Fibroblast of lung (primary cell): ENCODE results near the gene CAPZB. TPM values are rescaled to one million over a fixed set of nuclear protein-coding genes. Genes with fewer than 3 reads are reported as not detected.

Experiments
- DNase-seq, 2 donors: peaks; one replicate each; pipeline versions ENCODE4 v3.0.0 to v3.0.0-alpha.2; 2010; ENCODE audit warnings: low read depth in 2 of 2
- H2AFZ ChIP-seq: 2 replicates; pipeline ENCODE4 v1.5.1; 2012; ENCODE audit warnings: low read length, control low read depth, inconsistent platforms
- H3K27ac ChIP-seq: 2 replicates; pipeline ENCODE4 v1.5.1; 2011; ENCODE audit warnings: low read length, control low read depth; ENCODE audit not compliant: insufficient read depth
- H3K27me3 ChIP-seq: 2 replicates; pipeline ENCODE4 v1.5.1; 2011; ENCODE audit warnings: mild to moderate bottlenecking, low read length; ENCODE audit not compliant: control insufficient read depth, insufficient read depth
- H3K36me3 ChIP-seq: 2 replicates; pipeline ENCODE4 v1.5.1; 2011; ENCODE audit warnings: low read length; ENCODE audit not compliant: control insufficient read depth, insufficient read depth
- H3K4me1 ChIP-seq: 2 replicates; pipeline ENCODE4 v1.5.1; 2011; ENCODE audit warnings: low read length; ENCODE audit not compliant: control insufficient read depth, insufficient read depth; ENCODE audit errors: extremely low read depth
- H3K4me2 ChIP-seq: 2 replicates; pipeline ENCODE4 v1.5.1; 2011; ENCODE audit warnings: low read length, control low read depth; ENCODE audit not compliant: insufficient read depth; ENCODE audit errors: extremely low read depth
- H3K4me3 ChIP-seq, 4 experiments: fragments of 200-600 bp in 1 of 4; sonication (generic) in 1 of 4; replicated peaks in 1 of 4; 2 replicates each; pipeline ENCODE4 v1.5.1; 2011 to 2016; ENCODE audit warnings: low read length in 4 of 4, low read depth in 3 of 4, mild to moderate bottlenecking in 3 of 4, control low read depth in 2 of 4, inconsistent platforms in 1 of 4, mixed read lengths in 1 of 4; ENCODE audit not compliant: insufficient read depth in 1 of 4; ENCODE audit errors: control extremely low read depth in 1 of 4
- H3K79me2 ChIP-seq: 2 replicates; pipeline ENCODE4 v1.5.1; 2012; ENCODE audit warnings: mild to moderate bottlenecking, low read length, inconsistent platforms; ENCODE audit not compliant: control insufficient read depth, insufficient read depth
- H3K9ac ChIP-seq: 2 replicates; pipeline ENCODE4 v1.5.1; 2011; ENCODE audit warnings: mild to moderate bottlenecking, low read length, control low read depth; ENCODE audit not compliant: insufficient read depth
- H3K9me3 ChIP-seq: 2 replicates; pipeline ENCODE4 v1.5.1; 2012; ENCODE audit warnings: low read depth, low read length; ENCODE audit not compliant: control insufficient read depth, insufficient read depth
- H4K20me1 ChIP-seq: 2 replicates; pipeline ENCODE4 v1.5.1; 2011; ENCODE audit warnings: low read length; ENCODE audit not compliant: control insufficient read depth, insufficient read depth; ENCODE audit errors: extremely low read depth
- CTCF ChIP-seq, 2 donors: IDR thresholded peaks in 1 of 2; conservative IDR thresholded peaks in 1 of 2; 1 replicate in 1 of 2; 2 replicates in 1 of 2; pipeline ENCODE4 v1.5.1; 2011 to 2012; ENCODE audit warnings: low read length in 2 of 2, control low read depth in 1 of 2, inconsistent platforms in 1 of 2, low read depth in 1 of 2, mild to moderate bottlenecking in 1 of 2
- EZH2 ChIP-seq: IDR thresholded peaks from 2 replicates; pipeline ENCODE4 v1.5.1; 2012; ENCODE audit warnings: low read length, control low read depth, mild to moderate bottlenecking; ENCODE audit errors: missing control alignments
- polyA plus RNA-seq, 2 donors: library from polyadenylated mRNA; depleted of rRNA in 1 of 2; stranded (reverse) in 1 of 2; unstranded in 1 of 2; fragments of >200 nt; gene quantifications; 2 replicates each; pipeline ENCODE4 v1.2.1, GENCODE V29; 2011 to 2012; ENCODE audit warnings: missing spikeins in 1 of 2
- total RNA-seq: library from RNA; depleted of rRNA; stranded (reverse); fragments of >200 nt; gene quantifications from 2 replicates; pipeline ENCODE4 v1.2.1, GENCODE V29; 2014

CAPZB gene
- total and polyA plus RNA-seq, 2 donors (not counting 1 experiment from before 2014, with no cell fraction given), result 104 to 495 TPM

- Histone ChIP-seq H3K9me3 (no peaks in the 10 kb centered on the region), H3K4me1 (peaks cover 24% of the 10 kb centered on the region), H2AFZ (no peak overlapping the region), H3K79me2 (peaks cover 86% of the 10 kb centered on the region), H3K4me2 (no peak overlapping the region), H3K4me3 (no peak overlapping the region), H3K9ac (no peak overlapping the region), H3K27me3 (no peaks in the 10 kb centered on the region), H3K27ac (no peak overlapping the region), H4K20me1 (peaks cover 2% of the 10 kb centered on the region), H3K36me3 (peaks cover 11% of the 10 kb centered on the region)
- TF ChIP-seq CTCF (conservative IDR thresholded peaks at IDR 0.05 in 1 of 2, IDR thresholded peaks at IDR 0.05 in 1 of 2; ENCODE audit: low read depth in 1 of 2, low read length in 2 of 2) (no peak), EZH2 (no peak)
- DNase-seq, result no peak
Observed at GRCh38 chr1:19421365-19421764, 64.0 kb downstream of the CAPZB start.

- TF ChIP-seq CTCF (conservative IDR thresholded peaks at IDR 0.05 in 1 of 2, IDR thresholded peaks at IDR 0.05 in 1 of 2; ENCODE audit: low read depth in 1 of 2, low read length in 2 of 2) (no peak), EZH2 (no peak)
- Histone ChIP-seq H3K36me3 (peaks cover 11% of the 10 kb centered on the region), H3K79me2 (peaks cover 86% of the 10 kb centered on the region), H3K4me1 (peaks cover 21% of the 10 kb centered on the region), H3K9ac (no peak overlapping the region), H3K4me2 (no peak overlapping the region), H3K27me3 (no peaks in the 10 kb centered on the region), H2AFZ (no peak overlapping the region), H3K27ac (no peak overlapping the region), H3K9me3 (no peaks in the 10 kb centered on the region), H4K20me1 (peaks cover 2% of the 10 kb centered on the region), H3K4me3 (no peak overlapping the region)
- DNase-seq, result no peak
Observed at GRCh38 chr1:19420606-19421005, 64.7 kb downstream of the CAPZB start.

- H3K27ac ChIP-seq, result no peak overlapping the region
- H3K9ac ChIP-seq, result no peak overlapping the region
- peaks cover 2% of the 10 kb centered on the region for H4K20me1 ChIP-seq
- peaks cover 21% of the 10 kb centered on the region for H3K4me1 ChIP-seq
- TF ChIP-seq CTCF (conservative IDR thresholded peaks at IDR 0.05 in 1 of 2, IDR thresholded peaks at IDR 0.05 in 1 of 2; ENCODE audit: low read depth in 1 of 2, low read length in 2 of 2), result no peak
- no peak for TF ChIP-seq EZH2
- H3K9me3 ChIP-seq, result no peaks in the 10 kb centered on the region
- H3K36me3 ChIP-seq, result peaks cover 11% of the 10 kb centered on the region
- no peak for DNase-seq
- H2AFZ ChIP-seq, result no peak overlapping the region
- no peak overlapping the region for H3K4me3 ChIP-seq
- no peaks in the 10 kb centered on the region for H3K27me3 ChIP-seq
- H3K4me2 ChIP-seq, result no peak overlapping the region
- peaks cover 86% of the 10 kb centered on the region for H3K79me2 ChIP-seq
Observed at GRCh38 chr1:19419691-19420090, 65.6 kb downstream of the CAPZB start.
